Measurements from ENCODE around the gene NDUFB10.
A peak's percentile ranks its signal among the peaks of the same experiment; 100 is the strongest.
"Not testable (repeated sequence)": the region's sequence is repeated elsewhere in the genome, so short reads cannot be mapped to it uniquely, and the experiment has no call there.

Gene NDUFB10

GRCh38 chr16:1924095-1924494, 35.2 kb upstream of the NDUFB10 start:
- DNase-seq (ENCODE audit: low spot score), result no peak

- DNase-seq (ENCODE audit: low spot score), result no peak
Measured at GRCh38 chr16:1926271-1926670, 33.1 kb upstream of the NDUFB10 start.

- DNase-seq (ENCODE audit: low spot score), result no peak
Measured at GRCh38 chr16:1929105-1929504, 30.2 kb upstream of the NDUFB10 start.

GRCh38 chr16:1929578-1930337, 29.6 kb upstream of the NDUFB10 start:
- peak; percentile 86 for DNase-seq (ENCODE audit: low spot score)

- no peak for DNase-seq (ENCODE audit: low spot score)
Measured at GRCh38 chr16:1930338-1930720, 29.0 kb upstream of the NDUFB10 start.

GRCh38 chr16:1932050-1933028, 27.0 kb upstream of the NDUFB10 start:
- no peak for DNase-seq (ENCODE audit: low spot score)

- DNase-seq (ENCODE audit: low spot score), result no peak
Measured at GRCh38 chr16:1933097-1933661, 26.2 kb upstream of the NDUFB10 start.

- DNase-seq (ENCODE audit: low spot score), result no peak
Measured at GRCh38 chr16:1936945-1937479, 22.3 kb upstream of the NDUFB10 start.

GRCh38 chr16:1938316-1938715, 21.0 kb upstream of the NDUFB10 start:
- no peak for DNase-seq (ENCODE audit: low spot score)

- DNase-seq (ENCODE audit: low spot score), result no peak
Measured at GRCh38 chr16:1938910-1939309, 20.4 kb upstream of the NDUFB10 start.

- DNase-seq (ENCODE audit: low spot score), result not testable (repeated sequence)
Measured at GRCh38 chr16:1939833-1940232, 19.5 kb upstream of the NDUFB10 start.

GRCh38 chr16:1940273-1941161, 18.8 kb upstream of the NDUFB10 start:
- DNase-seq (ENCODE audit: low spot score), result no peak

GRCh38 chr16:1941162-1942046, 17.9 kb upstream of the NDUFB10 start:
- DNase-seq (ENCODE audit: low spot score), result no peak

- peak; percentile 37 for DNase-seq (ENCODE audit: low spot score)
Measured at GRCh38 chr16:1942047-1942809, 17.1 kb upstream of the NDUFB10 start.

- DNase-seq (ENCODE audit: low spot score), result peak; percentile 97
Measured at GRCh38 chr16:1942810-1943726, 16.3 kb upstream of the NDUFB10 start, which contains the start of gene MSRB1. TSS of gene MSRB1 (minus strand) at chr16:1943199. CDS start at chr16:1943156, 43 bp downstream.

- no peak for DNase-seq (ENCODE audit: low spot score)
Measured at GRCh38 chr16:1944612-1945199, 14.6 kb upstream of the NDUFB10 start.

- DNase-seq (ENCODE audit: low spot score), result no peak
Measured at GRCh38 chr16:1945559-1946391, 13.6 kb upstream of the NDUFB10 start.

Measured in hematopoietic multipotent progenitor cell treated with erythropoietin and hydrocortisone succinate and interleukin-3 and kit ligand, for 17 days (in vitro differentiated cells).